Gastrocnemius medialis (tissue), 4 donors: ENCODE results near the gene ATIC.
"Not testable (repeated sequence)": the region's sequence is repeated elsewhere in the genome, so short reads cannot be mapped to it uniquely, and the experiment has no call there.

Source experiments
- POLR2A ChIP-seq, 2 donors: fragments of 450-650 bp; IDR thresholded peaks; one replicate each; pipeline ENCODE4 v1.6.1; 2017; ENCODE audit warnings: antibody characterized with exemption in 2 of 2, mild to moderate bottlenecking in 2 of 2, moderate library complexity in 2 of 2
- TF ChIP-seq, protein P1 (sequence below), 5 experiments: fragments of 450-650 bp in 3 of 5; fragments of 200-600 bp in 2 of 5; sonication (generic) in 2 of 5; IDR thresholded peaks in 4 of 5; conservative IDR thresholded peaks in 1 of 5; 1 replicate in 4 of 5; 2 replicates in 1 of 5; pipeline ENCODE4 v1.5.1; 2016 to 2019; ENCODE audit warnings: antibody characterized with exemption in 5 of 5, mild to moderate bottlenecking in 3 of 5, moderate library complexity in 3 of 5

DNA sequence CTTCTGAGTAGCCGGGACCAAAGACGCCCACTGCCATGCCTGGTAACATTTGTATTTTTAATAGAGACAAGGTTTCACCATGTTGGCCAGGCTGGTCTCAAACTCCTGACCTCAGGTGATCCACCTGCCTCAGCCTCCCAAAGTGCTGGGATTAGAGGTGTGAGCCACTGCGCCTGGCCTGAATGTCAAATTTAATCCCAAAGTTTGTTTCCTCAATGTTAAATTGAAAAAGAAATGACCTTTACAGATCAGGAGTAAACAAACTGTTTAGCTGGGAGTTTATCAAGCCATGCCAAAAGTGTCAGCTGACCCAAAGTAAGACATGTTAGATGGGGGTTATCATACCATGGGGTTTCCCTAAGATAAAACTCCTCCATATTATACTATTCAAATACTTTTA is 48.2 kb downstream of the ATIC start:
- TF ChIP-seq, protein P1, sequence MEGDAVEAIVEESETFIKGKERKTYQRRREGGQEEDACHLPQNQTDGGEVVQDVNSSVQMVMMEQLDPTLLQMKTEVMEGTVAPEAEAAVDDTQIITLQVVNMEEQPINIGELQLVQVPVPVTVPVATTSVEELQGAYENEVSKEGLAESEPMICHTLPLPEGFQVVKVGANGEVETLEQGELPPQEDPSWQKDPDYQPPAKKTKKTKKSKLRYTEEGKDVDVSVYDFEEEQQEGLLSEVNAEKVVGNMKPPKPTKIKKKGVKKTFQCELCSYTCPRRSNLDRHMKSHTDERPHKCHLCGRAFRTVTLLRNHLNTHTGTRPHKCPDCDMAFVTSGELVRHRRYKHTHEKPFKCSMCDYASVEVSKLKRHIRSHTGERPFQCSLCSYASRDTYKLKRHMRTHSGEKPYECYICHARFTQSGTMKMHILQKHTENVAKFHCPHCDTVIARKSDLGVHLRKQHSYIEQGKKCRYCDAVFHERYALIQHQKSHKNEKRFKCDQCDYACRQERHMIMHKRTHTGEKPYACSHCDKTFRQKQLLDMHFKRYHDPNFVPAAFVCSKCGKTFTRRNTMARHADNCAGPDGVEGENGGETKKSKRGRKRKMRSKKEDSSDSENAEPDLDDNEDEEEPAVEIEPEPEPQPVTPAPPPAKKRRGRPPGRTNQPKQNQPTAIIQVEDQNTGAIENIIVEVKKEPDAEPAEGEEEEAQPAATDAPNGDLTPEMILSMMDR (IDR thresholded peaks at IDR 0.05 in 4 of 5, conservative IDR thresholded peaks at IDR 0.05 in 1 of 5): not testable (repeated sequence)
- not testable (repeated sequence) for TF ChIP-seq POLR2A (IDR thresholded peaks at IDR 0.05)
